Iris pigment epithelial cell (primary cell): ENCODE data around the gene LYSMD3.

Experiments used
- DNase-seq: peaks from one replicate; pipeline ENCODE4 v3.0.0-alpha.2; 2011; ENCODE audit warnings: low read depth

LYSMD3 gene

DNA sequence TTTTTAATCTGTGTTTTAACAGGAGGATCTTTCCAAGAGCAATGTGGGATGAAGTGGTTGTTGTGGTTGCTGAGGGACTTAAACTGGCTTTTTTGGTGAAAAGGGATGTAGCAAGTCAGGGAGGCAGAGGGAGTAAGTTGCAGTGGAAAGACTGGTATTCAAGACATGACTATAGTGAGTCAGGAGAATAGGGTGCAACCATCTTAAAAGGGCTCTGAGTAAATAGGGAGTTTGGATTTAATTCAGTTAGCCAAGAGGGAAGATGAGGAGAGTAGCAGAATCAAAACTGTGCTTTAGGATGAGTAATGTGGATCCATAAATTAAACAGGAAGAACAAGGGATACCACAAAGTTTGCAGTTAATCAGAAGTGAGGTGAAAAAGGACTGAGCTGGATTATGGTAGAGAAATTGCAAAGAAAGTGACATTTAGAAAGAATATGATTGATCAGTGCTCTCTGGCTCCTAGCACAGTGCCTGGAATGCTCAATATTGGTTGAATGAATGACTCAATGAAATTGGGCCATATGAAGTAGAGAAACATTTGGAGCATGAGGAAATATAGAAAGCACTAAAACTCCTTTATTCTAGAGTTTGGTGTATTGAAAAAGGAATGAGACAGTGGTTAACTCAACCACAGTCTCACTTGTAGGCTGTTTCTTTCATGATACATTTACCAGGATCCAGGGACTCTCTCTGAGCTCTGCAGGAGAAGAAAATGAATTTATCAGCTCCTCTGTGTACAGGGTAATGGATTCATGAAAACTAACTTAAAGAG, 49.6 kb downstream of the LYSMD3 start:
- DNase-seq: peak; percentile 62

DNA sequence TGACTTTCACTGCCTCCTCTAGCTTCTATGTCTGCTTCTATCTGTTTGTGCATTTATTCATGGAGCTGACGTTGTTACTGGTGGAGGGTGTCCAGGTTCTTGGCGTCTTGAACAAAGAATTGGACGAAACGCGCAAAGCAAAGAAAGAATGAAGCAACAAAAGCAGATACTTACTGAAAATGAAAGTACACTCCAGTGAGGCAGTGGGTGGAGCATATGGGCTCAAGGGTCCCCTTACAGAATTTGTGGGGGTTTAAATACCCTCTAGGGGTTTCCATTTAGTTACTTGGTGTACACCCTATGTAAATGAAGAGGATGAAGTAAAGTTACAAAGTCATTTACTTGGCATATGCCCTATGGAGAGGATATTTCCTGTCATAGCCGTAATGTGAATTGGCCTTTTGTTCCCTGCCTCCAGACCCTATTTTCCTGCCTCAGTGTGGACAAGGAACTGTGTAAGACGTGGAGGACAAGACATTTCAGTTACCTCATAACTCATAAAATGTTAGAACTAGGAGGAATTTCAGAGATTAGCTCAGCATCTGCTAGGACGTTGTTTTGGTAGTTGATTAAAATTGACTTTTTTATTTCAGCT, 51.7 kb downstream of the LYSMD3 start:
- no peak for DNase-seq

DNA sequence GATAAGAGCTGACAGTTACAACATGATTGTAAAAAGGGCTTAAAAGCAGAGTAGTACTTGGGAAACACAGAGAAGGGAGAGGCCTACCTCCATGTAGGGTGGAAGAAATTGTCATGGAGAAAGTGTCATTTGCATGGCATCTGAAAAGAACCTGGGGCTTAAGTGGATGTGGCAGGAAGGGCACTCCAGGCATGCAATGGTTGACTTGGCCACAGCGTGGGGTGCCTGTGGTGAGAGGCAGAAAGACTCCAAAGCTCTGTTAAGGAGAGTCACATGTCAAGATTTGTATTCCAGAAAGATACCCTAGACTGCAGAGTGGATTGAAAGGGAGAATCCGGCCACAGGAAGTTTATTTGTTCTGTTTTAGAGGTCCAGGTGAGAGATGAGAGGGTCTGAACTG, 52.3 kb downstream of the LYSMD3 start:
- DNase-seq: peak; percentile 41

DNA sequence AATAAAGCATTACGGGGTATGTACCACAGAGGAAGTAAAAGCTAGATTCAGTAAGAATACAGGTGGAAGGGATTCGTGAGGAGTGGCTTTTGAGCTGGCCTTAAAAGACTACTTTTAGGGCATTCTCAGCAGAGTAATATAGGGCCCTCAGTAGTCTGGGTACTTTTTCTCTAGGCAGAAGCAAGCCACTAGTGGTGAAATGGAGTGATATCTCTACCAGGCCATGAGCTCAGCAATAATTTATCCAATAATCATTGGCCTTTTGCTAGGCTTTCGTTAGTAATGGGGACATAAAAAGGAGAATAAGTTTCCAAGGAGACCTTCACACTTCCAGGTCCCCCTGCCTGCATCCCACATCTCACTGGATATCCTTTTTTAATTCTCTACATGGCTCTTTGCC, 53.0 kb downstream of the LYSMD3 start:
- DNase-seq: no peak

DNA sequence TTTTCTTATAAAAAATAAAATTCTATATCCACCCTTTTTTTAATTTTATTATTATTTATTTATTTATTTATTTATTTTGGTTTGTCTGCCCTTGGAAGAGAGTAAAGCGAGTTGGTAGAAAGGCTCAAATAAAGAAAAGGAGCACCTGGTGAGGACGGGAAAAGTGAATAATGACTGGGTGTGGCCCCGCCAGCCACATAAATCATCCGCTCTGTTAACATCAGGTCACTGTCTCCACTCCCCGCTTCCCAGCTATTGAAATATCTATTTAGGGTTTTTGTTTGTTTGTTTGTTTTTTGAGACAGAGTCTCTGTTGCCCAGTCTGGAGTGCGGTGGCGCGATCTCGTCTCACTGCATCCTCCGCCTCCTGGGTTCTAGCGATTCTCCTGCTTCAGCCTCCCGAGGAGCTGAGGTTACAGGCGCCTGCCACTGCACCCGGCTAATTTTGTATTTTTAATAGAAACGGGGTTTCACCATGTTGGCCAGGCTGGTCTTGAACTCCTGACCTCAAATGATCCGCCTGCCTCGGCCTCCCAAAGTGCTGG, 53.9 kb downstream of the LYSMD3 start:
- no peak for DNase-seq

DNA sequence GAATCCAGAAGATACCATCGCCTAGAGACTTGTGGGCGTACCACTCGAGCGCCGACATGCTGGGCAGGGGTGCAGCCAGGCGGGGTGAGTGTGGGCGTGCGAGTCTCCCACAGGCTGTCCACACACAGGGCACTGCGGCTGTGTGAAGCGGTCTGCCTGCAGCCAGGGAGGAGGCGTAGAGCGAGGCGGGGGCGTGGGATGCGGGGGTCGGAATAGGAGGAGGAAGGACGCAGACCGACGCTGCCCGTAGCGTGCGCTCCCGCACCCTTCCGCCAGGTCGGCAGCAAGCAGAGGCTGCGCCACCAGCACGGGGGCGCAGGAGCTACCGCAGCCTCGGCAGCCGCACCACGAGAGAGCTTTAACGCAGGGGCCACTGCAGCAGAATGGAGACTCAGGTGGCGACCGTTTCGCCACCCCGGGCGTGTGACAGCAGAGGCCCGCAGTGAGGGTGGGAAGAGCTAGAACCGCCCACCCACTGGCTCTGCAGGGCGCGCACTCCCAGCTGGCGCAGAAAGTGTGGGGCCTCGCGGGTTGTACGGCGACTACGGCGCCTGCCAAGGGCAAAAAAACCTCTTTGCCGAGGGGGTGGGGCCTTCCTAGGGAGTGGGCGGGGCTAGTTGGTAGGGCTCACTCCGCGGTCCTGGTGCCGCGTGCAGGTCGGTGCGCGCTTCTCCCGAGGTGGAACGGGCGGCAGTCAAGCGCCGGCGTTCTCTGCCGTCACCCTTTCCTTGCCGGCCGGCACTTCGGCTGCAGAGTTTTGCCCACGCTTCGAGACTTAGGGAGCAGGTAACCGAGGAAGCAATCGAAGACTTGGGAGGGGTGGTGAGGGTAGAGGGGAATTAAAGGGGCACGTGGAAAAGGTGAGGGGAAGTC, 54.9 kb downstream of the LYSMD3 start, which contains the start of the genes MBLAC2 and POLR3G:
MBLAC2 (minus strand) TSS at position 537 of the 873 bp plus-strand sequence; CDS start at position 58, 479 bp downstream.
POLR3G (plus strand) TSS at position 630 of the 873 bp plus-strand sequence. CDS start 10,704 bp downstream, outside the sequence.
- DNase-seq: peak; percentile 95

DNA sequence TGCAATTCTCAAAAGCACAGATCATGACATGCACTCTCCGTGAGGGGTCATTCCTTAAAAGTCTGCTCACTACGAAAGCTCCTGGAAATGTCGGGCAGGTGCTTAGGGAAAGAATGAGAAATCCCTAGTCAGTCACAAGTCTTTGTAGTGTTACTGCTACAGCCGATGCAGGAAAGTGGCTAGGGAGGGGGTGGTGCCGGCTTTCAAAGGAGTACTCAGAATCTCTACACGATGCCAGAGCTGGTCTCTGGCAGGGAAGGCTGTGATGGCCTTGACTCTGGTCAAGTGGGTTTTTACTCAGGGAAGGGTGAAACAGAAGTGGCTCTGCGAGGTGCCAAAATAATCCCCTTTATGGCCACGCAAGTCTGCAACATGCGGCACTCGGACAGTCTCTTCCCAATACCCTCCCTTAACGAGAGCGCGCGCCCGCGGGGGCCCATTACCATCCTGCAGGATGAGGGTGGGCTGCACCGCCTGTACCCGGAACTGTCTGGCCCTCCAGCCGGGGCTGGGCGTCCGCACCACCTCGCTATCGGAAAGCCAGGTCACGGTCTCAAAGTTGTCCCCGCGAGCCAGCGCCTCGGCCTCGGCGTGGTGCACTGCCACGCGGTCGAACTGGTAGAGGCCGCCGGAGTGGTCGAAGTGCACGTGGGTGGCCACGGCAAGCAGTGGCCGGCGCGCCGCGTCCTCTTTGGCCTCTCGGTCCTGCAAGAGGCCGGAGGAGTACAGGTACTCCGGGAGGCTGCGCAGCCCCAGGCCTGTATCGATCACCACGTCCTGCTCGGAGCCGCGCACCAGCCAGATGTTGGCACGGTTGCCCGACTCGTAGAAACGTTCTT, 55.8 kb downstream of the LYSMD3 start:
- peak; percentile 31 for DNase-seq

DNA sequence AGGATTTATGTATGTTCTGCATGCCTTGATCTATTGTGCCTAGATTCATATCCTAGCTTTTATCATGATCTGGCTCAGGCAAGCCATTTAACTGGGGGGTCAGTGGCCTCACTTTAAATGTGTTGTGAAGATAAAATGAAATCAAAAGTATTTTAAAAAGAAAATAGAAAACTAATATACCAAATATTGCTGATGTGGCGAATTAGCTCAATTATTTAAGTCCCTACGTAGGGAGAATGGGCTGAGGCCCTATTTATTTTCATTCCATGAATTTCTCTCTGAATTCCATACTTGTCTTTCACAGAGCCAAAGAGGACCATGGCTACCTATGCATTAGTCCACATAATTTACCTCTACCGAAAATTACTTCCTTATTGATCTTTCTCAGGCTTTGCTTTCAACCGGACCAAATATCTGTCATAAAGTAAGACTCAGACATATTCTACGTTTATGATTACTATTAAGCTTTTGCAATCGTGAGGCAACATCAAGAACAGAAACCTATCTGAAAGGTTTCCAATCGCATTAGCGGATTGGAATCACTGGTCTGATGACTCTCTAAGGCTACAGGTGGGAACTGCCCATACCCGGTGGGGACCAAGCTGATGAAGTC, 56.5 kb downstream of the LYSMD3 start:
- DNase-seq: no peak
